HCT116 (cell line): ENCODE measurements around the gene CDH4. TPM values are rescaled to one million over a fixed set of nuclear protein-coding genes. Genes with fewer than 3 reads are reported as not detected.

ENCODE experiments used
- ATAC-seq: fragments of 200-7000 bp; cut with Tn5 transposase; 2 replicates; pipeline ENCODE4 v1.9.1; 2020; ENCODE audit warnings: mild to moderate bottlenecking, moderate library complexity
- BruUV-seq: library from RNA; stranded (reverse); fragments of 400-500 nt; replicated peaks from 2 replicates; lab custom pipeline; 2021; lab: Mats Ljungman, UMichigan
- CTCF ChIA-PET: fragments of 300-600 bp; sonication (Branson Sonifier 250); formaldehyde crosslinking; loops from one replicate; lab custom pipeline; 2021; ENCODE audit warnings: antibody characterized with exemption; lab: Charles Lee
- POLR2A ChIA-PET: fragments of 300-600, 350-600 bp; sonication (Branson Sonifier 250); formaldehyde crosslinking; loops from one replicate; lab custom pipeline; 2021; ENCODE audit warnings: antibody characterized with exemption; lab: Charles Lee
- RAD21 ChIA-PET, 2 experiments: fragments of 300-600 bp; sonication (Branson Sonifier 250); formaldehyde crosslinking; loops; one replicate each; lab custom pipeline; 2023; ENCODE audit warnings: low total read pairs in 2 of 2; ENCODE audit not compliant: uncharacterized antibody in 2 of 2, unreplicated experiment in 2 of 2, low non-redundant PET in 1 of 2; lab: Charles Lee
- DNase-seq: peaks from one replicate; pipeline ENCODE4 v3.0.0-alpha.2; 2010; ENCODE audit warnings: low read depth, low spot score
- H2AFZ ChIP-seq: fragments of 200-600 bp; shearing (Covaris generic), sonication (generic); 2 replicates; pipeline ENCODE4 v1.6.1; 2017; ENCODE audit warnings: low read depth, mixed run types, mixed read lengths, antibody characterized with exemption, low read length; ENCODE audit not compliant: poor library complexity, severe bottlenecking
- H3K27ac ChIP-seq: 2 replicates; pipeline ENCODE4 v1.5.1; 2012; ENCODE audit warnings: low read depth, low read length
- H3K27me3 ChIP-seq: fragments of 200-600 bp; sonication (generic); 2 replicates; pipeline ENCODE4 v1.6.1; 2016; ENCODE audit warnings: mixed run types, low read length, mixed read lengths; ENCODE audit not compliant: insufficient read depth
- H3K36me3 ChIP-seq, 2 experiments: fragments of 200-500 bp in 1 of 2; fragments of 200-600 bp in 1 of 2; sonication (Bioruptor generic) in 1 of 2; sonication (generic) in 1 of 2; 2 replicates each; pipeline versions ENCODE4 v1.5.1 to v1.6.1; 2014 to 2016; ENCODE audit warnings: low read length in 2 of 2, inconsistent platforms in 1 of 2, mixed read lengths in 1 of 2, mixed run types in 1 of 2; ENCODE audit not compliant: insufficient read depth in 2 of 2, control insufficient read depth in 1 of 2
- H3K4me1 ChIP-seq, 2 experiments: fragments of 200-600 bp in 1 of 2; sonication (generic) in 1 of 2; 2 replicates each; pipeline versions ENCODE4 v1.5.1 to v1.6.1; 2012 to 2017; ENCODE audit warnings: low read length in 2 of 2, inconsistent platforms in 1 of 2, mild to moderate bottlenecking in 1 of 2, mixed read lengths in 1 of 2, mixed run types in 1 of 2, moderate library complexity in 1 of 2; ENCODE audit not compliant: insufficient read depth in 2 of 2, control insufficient read depth in 1 of 2
- H3K4me2 ChIP-seq: fragments of 200-600 bp; sonication (generic); 2 replicates; pipeline ENCODE4 v1.6.1; 2017; ENCODE audit warnings: mixed run types, low read length, mixed read lengths
- H3K4me3 ChIP-seq, 2 experiments: fragments of 200-600 bp in 1 of 2; sonication (generic) in 1 of 2; replicated peaks in 1 of 2; 2 replicates each; pipeline ENCODE4 v1.5.1; 2011 to 2016; ENCODE audit warnings: low read length in 2 of 2, control low read depth in 1 of 2, low read depth in 1 of 2, mild to moderate bottlenecking in 1 of 2, mixed read lengths in 1 of 2, mixed run types in 1 of 2
- H3K79me2 ChIP-seq: fragments of 200-600 bp; sonication (generic); 2 replicates; pipeline ENCODE4 v1.6.1; 2017; ENCODE audit warnings: mild to moderate bottlenecking, mixed run types, low read length, moderate library complexity, mixed read lengths; ENCODE audit not compliant: insufficient read depth
- H3K9ac ChIP-seq: fragments of 200-600 bp; sonication (generic); 2 replicates; pipeline ENCODE4 v1.6.1; 2016; ENCODE audit warnings: low read length, mixed read lengths
- H3K9me2 ChIP-seq: fragments of 200-600 bp; sonication (generic), shearing (Covaris generic); 2 replicates; pipeline ENCODE4 v1.6.1; 2017; ENCODE audit warnings: mixed run types, mild to moderate bottlenecking, moderate library complexity; ENCODE audit not compliant: insufficient read depth
- H3K9me3 ChIP-seq, 2 experiments: fragments of 200-500 bp in 1 of 2; fragments of 200-600 bp in 1 of 2; sonication (Bioruptor generic) in 1 of 2; sonication (generic) in 1 of 2; 2 replicates each; pipeline ENCODE4 v1.6.1; 2014 to 2017; ENCODE audit warnings: low read length in 2 of 2, mixed read lengths in 2 of 2, inconsistent platforms in 1 of 2, low read depth in 1 of 2, mild to moderate bottlenecking in 1 of 2, mixed run types in 1 of 2, moderate library complexity in 1 of 2; ENCODE audit not compliant: control insufficient read depth in 1 of 2, insufficient read depth in 1 of 2
- H4K20me1 ChIP-seq: fragments of 200-600 bp; sonication (generic), shearing (Covaris generic); 2 replicates; pipeline ENCODE4 v1.6.1; 2017; ENCODE audit warnings: mixed run types, mild to moderate bottlenecking, moderate library complexity; ENCODE audit not compliant: insufficient read depth
- ATF3 ChIP-seq: IDR thresholded peaks from 2 replicates; pipeline ENCODE4 v1.6.1; 2012
- CBX3 ChIP-seq: IDR thresholded peaks from 2 replicates; pipeline ENCODE4 v1.6.1; 2012; ENCODE audit warnings: low read depth
- CEBPB ChIP-seq: IDR thresholded peaks from 2 replicates; pipeline ENCODE4 v1.6.1; 2012; ENCODE audit warnings: low read depth
- CTCF ChIP-seq, 3 experiments: fragments of 200-600 bp in 1 of 3; sonication (generic) in 1 of 3; IDR thresholded peaks in 2 of 3; conservative IDR thresholded peaks in 1 of 3; 2 replicates each; pipeline ENCODE4 v1.5.1; 2012 to 2017; ENCODE audit warnings: low read depth in 2 of 3, low read length in 2 of 3, antibody characterized with exemption in 1 of 3, borderline replicate concordance in 1 of 3, control low read depth in 1 of 3, mild to moderate bottlenecking in 1 of 3, mixed read lengths in 1 of 3, mixed run types in 1 of 3, moderate library complexity in 1 of 3; ENCODE audit not compliant: insufficient read depth in 1 of 3
- EGR1 ChIP-seq: IDR thresholded peaks from 2 replicates; pipeline ENCODE4 v1.6.1; 2012; ENCODE audit warnings: low read depth
- EZH2phosphoT487 ChIP-seq: fragments of 200-600 bp; IDR thresholded peaks from 2 replicates; pipeline ENCODE4 v1.6.1; 2018; ENCODE audit warnings: antibody characterized with exemption, borderline replicate concordance
- MAX ChIP-seq: IDR thresholded peaks from 2 replicates; pipeline ENCODE4 v1.6.1; 2012
- POLR2A ChIP-seq: IDR thresholded peaks from 2 replicates; pipeline ENCODE4 v1.7.0; 2011; ENCODE audit warnings: borderline replicate concordance; ENCODE audit not compliant: insufficient read depth, insufficient read length; ENCODE audit errors: extremely low read depth
- RAD21 ChIP-seq: IDR thresholded peaks from 2 replicates; pipeline ENCODE4 v1.6.1; 2012; ENCODE audit warnings: low read depth, mild to moderate bottlenecking
- REST ChIP-seq: IDR thresholded peaks from 2 replicates; pipeline ENCODE4 v1.6.1; 2012; ENCODE audit warnings: low read depth
- SIN3A ChIP-seq: IDR thresholded peaks from 2 replicates; pipeline ENCODE4 v1.6.1; 2012; ENCODE audit warnings: low read depth
- SP1 ChIP-seq: IDR thresholded peaks from 2 replicates; pipeline ENCODE4 v1.6.1; 2012; ENCODE audit warnings: low read depth
- SRF ChIP-seq: IDR thresholded peaks from 2 replicates; pipeline ENCODE4 v1.6.1; 2012; ENCODE audit warnings: low read depth
- ZFX ChIP-seq: fragments of 450-650 bp; IDR thresholded peaks from 2 replicates; pipeline ENCODE4 v1.6.1; 2017
- intact Hi-C: fragments of 100-400 bp; cut with micrococcal nuclease; formaldehyde crosslinking; loops from 2 replicates; pipeline ENCODE4 v1.10.0; 2022
- total RNA-seq: library from RNA; stranded (reverse); gene quantifications from one replicate; pipeline ENCODE4 v1.2.1, GENCODE V29; 2021; ENCODE audit not compliant: unreplicated experiment

CDH4 gene
- total RNA-seq, 1 experiment from 2014 or later: not detected

- ATAC-seq (no peak), DNase-seq (no peak)
- Histone ChIP-seq H3K9me3 (peaks cover 5 to 7% of the 10 kb centered on the region in 2 experiments; a peak in 2 of 4 replicates), H4K20me1 (no peaks in the 10 kb centered on the region), H3K4me3 (no peak overlapping the region), H3K36me3 (no peaks in the 10 kb centered on the region), H3K27ac (no peak overlapping the region), H3K79me2 (no peaks in the 10 kb centered on the region), H3K4me1 (no peaks in the 10 kb centered on the region)
- RAD21 ChIA-PET: no interaction called here
- no peak for TF ChIP-seq SRF
- TF ChIP-seq RAD21: no peak
- TF ChIP-seq MAX: no peak
- no peak for TF ChIP-seq SIN3A
- TF ChIP-seq CBX3: no peak
- no peak for TF ChIP-seq SP1
- TF ChIP-seq ATF3: no peak
- no peak for TF ChIP-seq REST
- TF ChIP-seq POLR2A: no peak
- TF ChIP-seq CTCF (IDR thresholded peaks at IDR 0.05 in 2 of 3, conservative IDR thresholded peaks at IDR 0.05 in 1 of 3; ENCODE audit: borderline replicate concordance in 1 of 3, insufficient read depth in 1 of 3, low read depth in 2 of 3, low read length in 2 of 3): no peak
- TF ChIP-seq CEBPB: no peak
- TF ChIP-seq EZH2phosphoT487: no peak
- TF ChIP-seq ZFX: no peak
- TF ChIP-seq EGR1: no peak
- TF ChIP-seq, all 23 proteins: peak for 0
- ChIA-PET POLR2A (no interaction called here), CTCF (no interaction called here)
- BruUV-seq: no TSS peak
- H3K9ac ChIP-seq: no peak overlapping the region
- H3K4me2 ChIP-seq: no peak overlapping the region
- no peaks in the 10 kb centered on the region for H3K9me2 ChIP-seq
- H3K27me3 ChIP-seq: no peaks in the 10 kb centered on the region
- intact Hi-C loops: no loop called here
- H2AFZ ChIP-seq: no peak overlapping the region
These were observed 166.9 kb downstream of the CDH4 start for GRCh38 chr20:61419010-61419409.
